GM12892 (cell line): ENCODE measurements around the gene KCNK7.

Experiments used
- POLR2A ChIP-seq: IDR thresholded peaks from 2 replicates; pipeline ENCODE4 v1.6.1; 2011; ENCODE audit warnings: low read depth, low read length, control low read depth
- POLR2AphosphoS5 ChIP-seq: IDR thresholded peaks from 2 replicates; pipeline ENCODE4 v1.6.1; 2011; ENCODE audit warnings: low read depth, low read length, control low read depth
- TAF1 ChIP-seq: IDR thresholded peaks from 2 replicates; pipeline ENCODE4 v1.6.1; 2011; ENCODE audit warnings: low read depth, mild to moderate bottlenecking, control low read depth, low read length, borderline replicate concordance

- TF ChIP-seq POLR2A, result no peak
- no peak for TF ChIP-seq TAF1
- TF ChIP-seq POLR2AphosphoS5, result no peak
Observed at GRCh38 chr11:65622011-65622410, 26.4 kb upstream of the KCNK7 start.
